Endometrial microvascular endothelial cells (primary cell): ENCODE results near the gene DNAH17. TPM values are rescaled to one million over a fixed set of nuclear protein-coding genes. Genes with fewer than 3 reads are reported as not detected.

ENCODE experiments used
- in situ Hi-C: cut with HindIII; loops from 2 replicates; pipeline ENCODE4 v1.10.0; 2017; ENCODE audit warnings: low sequenced_read_pairs, low pct_unique_long_range_greater_than_20kb; ENCODE audit errors: inconsistent ontology term
- total RNA-seq: library from RNA; depleted of rRNA; stranded (reverse); fragments of >200 nt; gene quantifications from one replicate; pipeline ENCODE4 v1.2.3, GENCODE V29; 2015; ENCODE audit errors: inconsistent ontology term

DNAH17 gene
- total RNA-seq, 1 donor from 2014 or later: not detected

DNA sequence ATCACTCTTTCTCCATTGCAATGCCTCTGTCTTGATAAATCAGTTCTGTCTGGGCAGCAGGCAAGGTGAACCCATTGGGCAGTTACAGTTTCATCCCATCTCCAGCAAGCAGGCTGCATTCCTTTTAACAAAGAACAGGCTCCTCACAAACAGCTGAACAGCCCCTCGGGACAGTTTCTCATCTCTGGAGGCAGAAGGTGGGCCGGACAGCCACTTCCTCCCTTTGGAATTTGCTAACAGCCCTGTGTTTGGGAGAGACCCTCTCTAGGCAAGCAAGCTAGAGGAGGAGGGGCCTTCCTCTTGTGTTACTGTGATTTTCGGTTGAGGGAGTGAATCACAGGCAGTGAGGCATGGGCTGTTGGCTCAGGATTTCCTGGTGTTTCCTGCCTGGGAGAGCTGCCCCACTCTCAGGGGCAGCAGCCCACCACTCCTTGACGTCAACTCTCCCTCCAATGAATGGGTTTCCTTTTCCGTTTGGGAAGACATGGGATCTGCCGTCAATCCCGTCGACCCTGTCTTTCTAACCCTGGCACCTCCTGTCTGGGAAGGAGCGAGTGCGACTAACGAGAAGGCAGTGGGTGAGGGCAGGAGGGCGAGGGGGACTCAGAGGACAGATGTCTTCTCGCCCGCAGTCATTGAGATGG is 202.4 kb downstream of the DNAH17 start:
- in situ Hi-C loops: no loop called here

DNA sequence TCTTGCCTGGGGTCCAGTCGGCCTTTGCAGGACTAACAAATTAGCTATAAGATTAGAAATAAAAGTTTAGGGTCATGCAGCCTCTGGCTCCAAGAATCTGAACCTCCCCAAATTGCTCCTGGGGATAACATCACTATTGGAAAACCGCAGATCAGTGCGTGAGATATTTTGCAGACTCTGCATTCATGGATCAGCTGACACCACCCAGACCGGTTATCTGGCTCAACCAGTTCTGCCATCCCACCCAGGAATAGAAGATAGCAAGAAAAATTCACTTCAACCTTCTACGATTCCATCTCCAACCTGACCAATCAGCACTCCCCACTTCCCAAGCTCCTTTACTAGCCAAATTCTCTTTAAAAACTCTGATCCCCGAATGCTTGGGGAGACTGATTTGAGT is 203.0 kb downstream of the DNAH17 start:
- in situ Hi-C loops: no loop called here

Other genes with a start within 250 kb of the DNAH17 start
- 32.7 TPM for gene SOCS3, start 217.3 kb downstream of the DNAH17 start, total RNA-seq
- 37.5 TPM for gene PGS1, start 198.7 kb downstream of the DNAH17 start, total RNA-seq
- 40.3 TPM for gene CYTH1, start 204.9 kb upstream of the DNAH17 start, total RNA-seq